Measurements from ENCODE around the gene RBMX.
"Not testable (repeated sequence)": the region's sequence is repeated elsewhere in the genome, so short reads cannot be mapped to it uniquely, and the experiment has no call there.

The RBMX gene

DNA sequence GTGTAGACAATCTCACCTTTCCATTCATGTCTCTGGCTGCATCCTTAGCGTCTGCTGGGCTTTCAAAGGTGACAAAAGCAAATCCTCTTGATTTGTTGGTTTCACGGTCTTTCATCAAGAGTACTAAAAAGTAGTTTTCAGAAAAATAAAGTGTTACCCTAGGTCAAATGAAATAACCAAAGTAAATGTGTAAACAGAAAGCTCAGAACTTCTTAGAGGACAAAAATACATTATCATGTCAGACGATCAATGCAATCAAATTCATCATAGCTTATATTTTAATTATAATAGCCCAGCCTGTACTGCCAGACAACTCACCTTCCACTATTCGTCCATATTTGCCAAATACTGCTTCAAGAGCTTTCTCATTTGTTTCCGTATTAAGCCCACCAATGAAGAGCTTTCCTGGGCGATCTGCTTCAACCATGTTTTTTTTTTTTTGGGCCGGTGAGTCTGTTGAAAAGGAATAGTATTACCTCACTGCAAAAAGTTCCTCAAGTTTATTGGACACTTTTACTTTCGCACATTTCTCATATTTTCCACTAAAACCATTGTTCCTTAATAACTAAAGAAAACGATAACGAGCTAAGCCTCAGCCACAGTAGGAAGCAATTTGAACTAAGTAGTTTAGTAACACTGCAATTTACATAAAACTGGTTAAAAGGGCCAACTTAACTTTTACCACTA, 1.4 kb downstream of the RBMX start:
- H3K4me3 ChIP-seq (ENCODE audit: insufficient read depth, low read depth, low read length), result peak overlapping the region; percentile 67
- H3K36me3 ChIP-seq (ENCODE audit: control insufficient read depth, insufficient read depth, low read length), result peaks cover 6% of the 10 kb centered on the region
- WGBS, 2 experiments, result 0% methylated on average over 6 to 10 of the region's 10 CpGs
- H3K4me1 ChIP-seq (ENCODE audit: control insufficient read depth, insufficient read depth, low read length), result no peaks in the 10 kb centered on the region
- no peaks in the 10 kb centered on the region for H3K9me3 ChIP-seq (ENCODE audit: control insufficient read depth, low read length)
- H3K27ac ChIP-seq (ENCODE audit: insufficient read depth, low read depth, low read length, poor library complexity, severe bottlenecking), result no peak overlapping the region
- no peaks in the 10 kb centered on the region for H3K27me3 ChIP-seq (ENCODE audit: control insufficient read depth, insufficient read depth, low read length, poor library complexity, severe bottlenecking)

- Histone ChIP-seq H3K4me1 (ENCODE audit: control insufficient read depth, insufficient read depth, low read length) (no peaks in the 10 kb centered on the region), H3K27ac (ENCODE audit: insufficient read depth, low read depth, low read length, poor library complexity, severe bottlenecking) (no peak overlapping the region), H3K4me3 (ENCODE audit: insufficient read depth, low read depth, low read length) (peak overlapping the region; percentile 67), H3K36me3 (ENCODE audit: control insufficient read depth, insufficient read depth, low read length) (peaks cover 6% of the 10 kb centered on the region), H3K9me3 (ENCODE audit: control insufficient read depth, low read length) (no peaks in the 10 kb centered on the region), H3K27me3 (ENCODE audit: control insufficient read depth, insufficient read depth, low read length, poor library complexity, severe bottlenecking) (no peaks in the 10 kb centered on the region)
- 80 to 89% methylated on average over 3 to 4 of the region's 11 CpGs for WGBS, 2 experiments
Observed at GRCh38 chrX:136878423-136878822, 2.1 kb downstream of the RBMX start.

- not testable (repeated sequence) for H3K27ac ChIP-seq (ENCODE audit: insufficient read depth, low read depth, low read length, poor library complexity, severe bottlenecking); H3K27me3 ChIP-seq (ENCODE audit: control insufficient read depth, insufficient read depth, low read length, poor library complexity, severe bottlenecking); H3K4me3 ChIP-seq (ENCODE audit: insufficient read depth, low read depth, low read length); H3K9me3 ChIP-seq (ENCODE audit: control insufficient read depth, low read length); H3K4me1 ChIP-seq (ENCODE audit: control insufficient read depth, insufficient read depth, low read length)
- WGBS, 2 experiments, result 96 to 98% methylated on average over 5 to 12 of the region's 15 CpGs
- H3K36me3 ChIP-seq (ENCODE audit: control insufficient read depth, insufficient read depth, low read length), result peaks cover 25% of the 10 kb centered on the region
Observed at GRCh38 chrX:136874114-136874513, 6.4 kb downstream of the RBMX start.

DNA sequence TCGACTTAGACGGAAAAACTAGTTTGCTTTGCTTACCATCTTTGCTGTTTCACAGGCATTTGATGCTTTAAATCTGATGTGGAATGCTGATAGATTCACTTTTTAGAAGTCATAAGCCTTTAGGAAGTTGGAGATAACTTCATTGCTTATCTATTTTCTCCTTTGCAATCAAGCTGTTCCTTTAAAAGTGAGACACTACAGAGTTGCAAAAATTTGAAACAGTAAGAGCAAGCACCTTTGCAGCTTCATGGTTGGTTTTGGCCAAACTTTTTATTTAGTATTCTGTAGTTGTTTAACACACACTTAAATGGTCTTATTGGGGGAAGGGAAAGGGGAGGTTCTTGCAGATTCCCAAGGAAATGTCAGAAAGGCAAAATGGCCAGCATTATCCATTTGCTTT, 7.3 kb downstream of the RBMX start:
- not testable (repeated sequence) for H3K27ac ChIP-seq (ENCODE audit: insufficient read depth, low read depth, low read length, poor library complexity, severe bottlenecking); H3K9me3 ChIP-seq (ENCODE audit: control insufficient read depth, low read length); H3K4me3 ChIP-seq (ENCODE audit: insufficient read depth, low read depth, low read length); H3K4me1 ChIP-seq (ENCODE audit: control insufficient read depth, insufficient read depth, low read length); H3K27me3 ChIP-seq (ENCODE audit: control insufficient read depth, insufficient read depth, low read length, poor library complexity, severe bottlenecking)
- 92 to 100% methylated on average over 2 of the region's 2 CpGs for WGBS, 2 experiments
- peaks cover 31% of the 10 kb centered on the region for H3K36me3 ChIP-seq (ENCODE audit: control insufficient read depth, insufficient read depth, low read length)

- H3K9me3 ChIP-seq (ENCODE audit: control insufficient read depth, low read length), result no peaks in the 10 kb centered on the region
- no peak overlapping the region for H3K4me3 ChIP-seq (ENCODE audit: insufficient read depth, low read depth, low read length)
- H3K27me3 ChIP-seq (ENCODE audit: control insufficient read depth, insufficient read depth, low read length, poor library complexity, severe bottlenecking), result no peaks in the 10 kb centered on the region
- H3K36me3 ChIP-seq (ENCODE audit: control insufficient read depth, insufficient read depth, low read length), result peaks cover 33% of the 10 kb centered on the region
- WGBS, 2 experiments, result 95 to 100% methylated on average over 3 to 5 of the region's 5 CpGs
- H3K4me1 ChIP-seq (ENCODE audit: control insufficient read depth, insufficient read depth, low read length), result no peaks in the 10 kb centered on the region
- no peak overlapping the region for H3K27ac ChIP-seq (ENCODE audit: insufficient read depth, low read depth, low read length, poor library complexity, severe bottlenecking)
Observed at GRCh38 chrX:136872091-136872700, 8.3 kb downstream of the RBMX start.

GRCh38 chrX:136870064-136870463, 10.5 kb downstream of the RBMX start:
- H3K36me3 ChIP-seq (ENCODE audit: control insufficient read depth, insufficient read depth, low read length), result peaks cover 27% of the 10 kb centered on the region
- H3K4me3 ChIP-seq (ENCODE audit: insufficient read depth, low read depth, low read length), result no peak overlapping the region
- 80 to 100% methylated on average over 1 of the region's 1 CpG for WGBS, 2 experiments
- no peaks in the 10 kb centered on the region for H3K27me3 ChIP-seq (ENCODE audit: control insufficient read depth, insufficient read depth, low read length, poor library complexity, severe bottlenecking)
- no peaks in the 10 kb centered on the region for H3K4me1 ChIP-seq (ENCODE audit: control insufficient read depth, insufficient read depth, low read length)
- H3K27ac ChIP-seq (ENCODE audit: insufficient read depth, low read depth, low read length, poor library complexity, severe bottlenecking), result no peak overlapping the region
- H3K9me3 ChIP-seq (ENCODE audit: control insufficient read depth, low read length), result no peaks in the 10 kb centered on the region

DNA sequence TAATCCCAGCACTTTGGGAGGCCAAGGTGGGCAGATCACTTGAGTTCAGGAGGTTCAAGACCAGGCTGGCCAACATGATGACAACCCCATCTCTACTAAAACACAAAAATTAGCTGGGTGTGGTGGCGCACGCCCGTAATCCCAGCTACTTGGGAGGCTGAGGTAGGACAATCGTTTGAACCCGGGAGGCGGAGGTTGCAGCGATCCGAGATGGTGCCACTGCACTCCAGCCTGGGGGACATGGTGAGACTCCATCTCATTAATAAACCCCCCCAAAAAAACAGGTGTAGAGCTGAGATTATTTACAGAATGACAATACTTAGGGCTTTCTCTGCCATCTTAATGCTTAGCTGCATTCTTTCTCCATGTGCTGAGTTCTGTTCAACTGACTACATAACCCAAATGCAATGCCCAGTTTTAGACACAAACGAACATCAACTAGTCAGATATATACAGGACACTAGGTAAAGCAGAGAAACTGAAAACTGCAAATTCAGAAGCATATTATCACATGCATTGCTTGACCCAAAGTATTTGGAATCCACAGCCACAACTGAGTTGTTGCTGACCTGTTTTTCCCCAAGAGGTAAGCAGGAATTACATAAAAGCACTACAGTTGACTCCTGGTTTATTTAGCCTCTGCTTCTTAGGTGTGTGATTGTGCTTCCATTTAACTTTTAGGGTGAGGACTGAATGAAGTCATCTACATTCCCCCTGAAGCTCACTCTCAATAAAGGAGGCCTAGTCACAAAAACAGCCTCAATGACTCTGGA, 12.1 kb downstream of the RBMX start:
- Histone ChIP-seq H3K27me3 (ENCODE audit: control insufficient read depth, insufficient read depth, low read length, poor library complexity, severe bottlenecking) (no peaks in the 10 kb centered on the region), H3K4me1 (ENCODE audit: control insufficient read depth, insufficient read depth, low read length) (no peaks in the 10 kb centered on the region), H3K4me3 (ENCODE audit: insufficient read depth, low read depth, low read length) (no peak overlapping the region), H3K9me3 (ENCODE audit: control insufficient read depth, low read length) (no peaks in the 10 kb centered on the region), H3K27ac (ENCODE audit: insufficient read depth, low read depth, low read length, poor library complexity, severe bottlenecking) (no peak overlapping the region), H3K36me3 (ENCODE audit: control insufficient read depth, insufficient read depth, low read length) (peaks cover 26% of the 10 kb centered on the region)
- 96% methylated on average over 9 of the region's 9 CpGs for WGBS, 2 experiments

DNA sequence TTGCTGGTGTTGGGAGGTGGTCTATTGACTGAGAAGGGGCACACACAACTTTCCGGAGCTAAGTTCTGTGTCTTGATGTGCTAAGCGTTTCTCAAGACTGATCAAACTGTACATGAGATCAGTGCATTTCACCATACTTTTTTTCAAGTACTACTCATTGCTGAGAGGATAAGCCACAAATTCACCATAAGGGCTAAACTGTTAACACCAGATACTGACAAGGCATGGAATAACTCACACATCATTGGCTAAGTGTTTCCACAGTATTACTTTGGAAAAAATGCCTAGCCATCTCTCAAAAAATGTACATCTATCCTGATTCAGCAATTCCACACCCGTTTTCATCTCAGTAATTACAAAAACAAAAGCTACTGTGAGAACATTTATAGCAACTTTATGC, 13.0 kb downstream of the RBMX start:
- no peak overlapping the region for H3K27ac ChIP-seq (ENCODE audit: insufficient read depth, low read depth, low read length, poor library complexity, severe bottlenecking)
- no peaks in the 10 kb centered on the region for H3K9me3 ChIP-seq (ENCODE audit: control insufficient read depth, low read length)
- WGBS, 2 experiments, result 94 to 98% methylated on average over 3 of the region's 3 CpGs
- no peak overlapping the region for H3K4me3 ChIP-seq (ENCODE audit: insufficient read depth, low read depth, low read length)
- H3K4me1 ChIP-seq (ENCODE audit: control insufficient read depth, insufficient read depth, low read length), result no peaks in the 10 kb centered on the region
- H3K36me3 ChIP-seq (ENCODE audit: control insufficient read depth, insufficient read depth, low read length), result peaks cover 25% of the 10 kb centered on the region
- H3K27me3 ChIP-seq (ENCODE audit: control insufficient read depth, insufficient read depth, low read length, poor library complexity, severe bottlenecking), result no peaks in the 10 kb centered on the region

DNA sequence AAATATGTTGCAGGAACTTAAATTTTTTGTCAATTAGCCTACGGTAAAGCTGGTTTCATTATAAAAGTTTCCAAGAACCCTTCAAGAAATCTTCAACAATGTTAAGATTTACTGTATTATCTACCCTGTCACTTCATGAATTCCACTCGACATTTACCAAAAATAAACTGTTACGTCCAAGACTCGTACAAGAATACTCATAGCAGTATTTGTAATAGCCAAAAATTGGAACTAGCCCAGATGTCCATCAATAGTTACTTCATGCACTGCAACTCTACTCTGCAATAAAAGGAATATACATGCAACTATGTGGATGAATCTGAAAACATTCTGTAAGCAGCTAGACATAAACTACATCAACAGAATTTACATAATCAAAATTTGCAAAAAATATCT, 13.4 kb downstream of the RBMX start:
- 96 to 98% methylated on average over 4 of the region's 4 CpGs for WGBS, 2 experiments
- H3K9me3 ChIP-seq (ENCODE audit: control insufficient read depth, low read length), result no peaks in the 10 kb centered on the region
- peaks cover 21% of the 10 kb centered on the region for H3K36me3 ChIP-seq (ENCODE audit: control insufficient read depth, insufficient read depth, low read length)
- H3K4me1 ChIP-seq (ENCODE audit: control insufficient read depth, insufficient read depth, low read length), result no peaks in the 10 kb centered on the region
- H3K27ac ChIP-seq (ENCODE audit: insufficient read depth, low read depth, low read length, poor library complexity, severe bottlenecking), result no peak overlapping the region
- no peak overlapping the region for H3K4me3 ChIP-seq (ENCODE audit: insufficient read depth, low read depth, low read length)
- H3K27me3 ChIP-seq (ENCODE audit: control insufficient read depth, insufficient read depth, low read length, poor library complexity, severe bottlenecking), result no peaks in the 10 kb centered on the region

DNA sequence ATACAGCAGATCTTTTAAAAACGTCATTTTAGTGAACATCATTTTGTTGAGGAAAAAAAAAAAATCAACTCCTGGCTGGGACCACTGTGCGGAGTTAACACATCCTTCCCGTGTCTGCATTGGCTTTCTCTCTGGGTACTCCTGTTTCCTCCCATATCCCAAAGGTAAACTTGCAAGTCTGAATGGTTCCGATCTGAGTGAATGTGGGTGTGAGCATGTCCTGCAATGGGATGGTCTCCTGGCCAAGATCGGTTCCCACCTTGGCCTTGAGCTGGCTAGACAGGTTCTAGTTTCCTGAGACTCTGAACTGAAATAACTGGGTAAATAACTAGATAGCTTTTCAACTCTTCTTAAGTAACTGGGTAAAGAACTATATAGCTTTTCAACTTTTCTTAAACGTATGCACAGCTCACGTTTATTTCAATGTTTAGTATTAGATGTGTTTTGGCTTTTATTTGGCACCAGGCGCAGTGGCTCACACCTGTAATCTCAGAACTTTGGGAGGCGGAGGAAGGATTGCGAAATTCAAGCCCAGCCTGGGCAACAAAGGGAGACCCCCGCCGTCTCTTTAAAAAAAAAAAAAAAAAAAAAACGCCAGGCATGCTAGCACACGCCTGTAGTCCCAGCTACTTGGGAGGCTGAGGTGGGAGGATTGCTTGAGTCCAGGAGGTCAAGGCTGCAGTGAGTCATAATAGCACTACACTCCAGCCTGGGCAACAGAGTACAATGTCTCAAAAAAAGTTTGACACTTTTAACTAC, 14.0 kb downstream of the RBMX start:
- H3K4me3 ChIP-seq (ENCODE audit: insufficient read depth, low read depth, low read length), result no peak overlapping the region
- no peaks in the 10 kb centered on the region for H3K9me3 ChIP-seq (ENCODE audit: control insufficient read depth, low read length)
- H3K27me3 ChIP-seq (ENCODE audit: control insufficient read depth, insufficient read depth, low read length, poor library complexity, severe bottlenecking), result no peaks in the 10 kb centered on the region
- no peak overlapping the region for H3K27ac ChIP-seq (ENCODE audit: insufficient read depth, low read depth, low read length, poor library complexity, severe bottlenecking)
- WGBS, 2 experiments, result 93 to 94% methylated on average over 11 to 13 of the region's 14 CpGs
- H3K4me1 ChIP-seq (ENCODE audit: control insufficient read depth, insufficient read depth, low read length), result no peaks in the 10 kb centered on the region
- H3K36me3 ChIP-seq (ENCODE audit: control insufficient read depth, insufficient read depth, low read length), result peaks cover 15% of the 10 kb centered on the region
